HEK293 (cell line): ENCODE data around the gene MICAL3.

Experiments used
- CTCF ChIA-PET: fragments of 350-600 bp; formaldehyde crosslinking; extraction: SDS; loops from one replicate; lab custom pipeline; 2021; ENCODE audit warnings: antibody characterized with exemption; lab: Yijun Ruan, JAX
- POLR2A ChIA-PET: fragments of 300-600 bp; formaldehyde crosslinking; extraction: SDS; loops from one replicate; lab custom pipeline; 2020; ENCODE audit warnings: antibody characterized with exemption, inconsistent platforms; lab: Yijun Ruan, JAX
- H3K27ac ChIP-seq: fragments of 200-500 bp; sonication (Bioruptor generic); 2 replicates; pipeline ENCODE4 v1.5.1; 2014; ENCODE audit warnings: low read depth, low read length, control low read depth, inconsistent platforms; ENCODE audit errors: extremely low read depth
- H3K36me3 ChIP-seq, 2 experiments: fragments of 200-500 bp in 1 of 2; sonication (Bioruptor generic) in 1 of 2; 1 replicate in 1 of 2; 2 replicates in 1 of 2; pipeline ENCODE4 v1.5.1; 2014 to 2017; ENCODE audit warnings: inconsistent platforms in 2 of 2, low read length in 2 of 2; ENCODE audit not compliant: control insufficient read depth in 2 of 2, insufficient read depth in 1 of 2
- H3K4me1 ChIP-seq: fragments of 200-500 bp; sonication (Bioruptor generic); 2 replicates; pipeline ENCODE4 v1.5.1; 2014; ENCODE audit warnings: mild to moderate bottlenecking, low read length, inconsistent platforms; ENCODE audit not compliant: control insufficient read depth, insufficient read depth
- H3K4me3 ChIP-seq: 2 replicates; pipeline ENCODE4 v1.5.1; 2011; ENCODE audit warnings: low read depth, mild to moderate bottlenecking, control low read depth, low read length, moderate library complexity
- H3K9me3 ChIP-seq: fragments of 200-500 bp; sonication (Bioruptor generic); 2 replicates; pipeline ENCODE4 v1.5.1; 2014; ENCODE audit warnings: low read depth, low read length, inconsistent platforms; ENCODE audit not compliant: control insufficient read depth, insufficient read depth
- CTCF ChIP-seq: fragments of 450-650 bp; formaldehyde crosslinking; IDR thresholded peaks from 2 replicates; pipeline ENCODE4 v1.5.1; 2016; ENCODE audit warnings: missing biosample characterization, missing genetic modification characterization
- GLIS1 ChIP-seq: fragments of 450-650 bp; formaldehyde crosslinking; IDR thresholded peaks from 2 replicates; pipeline ENCODE4 v1.5.1; 2016; ENCODE audit warnings: missing biosample characterization, missing genetic modification characterization
- INSM2 ChIP-seq: fragments of 450-650 bp; formaldehyde crosslinking; IDR thresholded peaks from 2 replicates; pipeline ENCODE4 v1.5.1; 2016; ENCODE audit warnings: missing biosample characterization, missing genetic modification characterization
- KLF10 ChIP-seq: fragments of 450-650 bp; IDR thresholded peaks from 2 replicates; pipeline ENCODE4 v1.5.1; 2018; ENCODE audit warnings: missing biosample characterization, mild to moderate bottlenecking, missing genetic modification characterization
- OVOL3 ChIP-seq: fragments of 450-650 bp; formaldehyde crosslinking; IDR thresholded peaks from 2 replicates; pipeline ENCODE4 v1.5.1; 2016; ENCODE audit warnings: missing biosample characterization, missing genetic modification characterization
- PRDM1 ChIP-seq: fragments of 450-650 bp; formaldehyde crosslinking; IDR thresholded peaks from 2 replicates; pipeline ENCODE4; 2016; ENCODE audit warnings: missing biosample characterization, missing genetic modification characterization
- SETDB1 ChIP-seq: IDR thresholded peaks from one replicate; pipeline ENCODE4 v1.6.1; 2017; ENCODE audit warnings: mild to moderate bottlenecking, low read length, moderate library complexity, mixed read lengths; ENCODE audit not compliant: insufficient read length
- ZFP41 ChIP-seq: fragments of 450-650 bp; formaldehyde crosslinking; IDR thresholded peaks from 2 replicates; pipeline ENCODE4 v1.5.1; 2016; ENCODE audit warnings: missing biosample characterization, missing genetic modification characterization, borderline replicate concordance
- ZIC2 ChIP-seq: fragments of 450-650 bp; formaldehyde crosslinking; IDR thresholded peaks from 2 replicates; pipeline ENCODE4 v1.5.1; 2016; ENCODE audit warnings: missing biosample characterization, missing genetic modification characterization
- ZNF155 ChIP-seq: fragments of 450-650 bp; formaldehyde crosslinking; IDR thresholded peaks from 2 replicates; pipeline ENCODE4 v1.5.1; 2016; ENCODE audit warnings: missing biosample characterization, missing genetic modification characterization
- ZNF16 ChIP-seq: fragments of 450-650 bp; formaldehyde crosslinking; IDR thresholded peaks from 2 replicates; pipeline ENCODE4 v1.5.1; 2016; ENCODE audit warnings: low read depth, missing biosample characterization, missing genetic modification characterization
- ZNF354C ChIP-seq: fragments of 450-650 bp; formaldehyde crosslinking; IDR thresholded peaks from 2 replicates; pipeline ENCODE4 v1.5.1; 2016; ENCODE audit warnings: missing biosample characterization, missing genetic modification characterization, low read depth, borderline replicate concordance
- ZNF404 ChIP-seq: fragments of 450-650 bp; formaldehyde crosslinking; IDR thresholded peaks from 2 replicates; pipeline ENCODE4 v1.5.1; 2017; ENCODE audit warnings: missing biosample characterization, missing genetic modification characterization
- ZNF433 ChIP-seq: fragments of 450-650 bp; formaldehyde crosslinking; IDR thresholded peaks from 2 replicates; pipeline ENCODE4 v1.5.1; 2016; ENCODE audit warnings: missing biosample characterization, missing genetic modification characterization, low read depth
- ZNF501 ChIP-seq: fragments of 450-650 bp; formaldehyde crosslinking; IDR thresholded peaks from 2 replicates; pipeline ENCODE4 v1.5.1; 2016; ENCODE audit warnings: missing biosample characterization, missing genetic modification characterization
- ZNF560 ChIP-seq: fragments of 450-650 bp; formaldehyde crosslinking; IDR thresholded peaks from 2 replicates; pipeline ENCODE4 v1.5.1; 2017; ENCODE audit warnings: missing biosample characterization, missing genetic modification characterization, borderline replicate concordance
- ZNF626 ChIP-seq: fragments of 450-650 bp; sonication (Bioruptor Pico); formaldehyde crosslinking; IDR thresholded peaks from 2 replicates; pipeline ENCODE4 v1.5.1; 2018; ENCODE audit warnings: missing biosample characterization, missing genetic modification characterization, inconsistent platforms
- ZNF654 ChIP-seq: fragments of 450-650 bp; formaldehyde crosslinking; IDR thresholded peaks from 2 replicates; pipeline ENCODE4 v1.5.1; 2016; ENCODE audit warnings: low read depth, missing biosample characterization, missing genetic modification characterization
- ZNF677 ChIP-seq: fragments of 450-650 bp; IDR thresholded peaks from 2 replicates; pipeline ENCODE4 v1.5.0; 2018; ENCODE audit warnings: missing biosample characterization, mild to moderate bottlenecking, missing genetic modification characterization, moderate library complexity
- ZNF791 ChIP-seq: fragments of 450-650 bp; formaldehyde crosslinking; IDR thresholded peaks from 2 replicates; pipeline ENCODE4 v1.5.1; 2016; ENCODE audit warnings: missing biosample characterization, missing genetic modification characterization
- ZSCAN18 ChIP-seq: fragments of 450-650 bp; formaldehyde crosslinking; IDR thresholded peaks from 2 replicates; pipeline ENCODE4 v1.5.1; 2016; ENCODE audit warnings: missing biosample characterization, missing genetic modification characterization
- ZSCAN4 ChIP-seq: fragments of 450-650 bp; formaldehyde crosslinking; IDR thresholded peaks from 2 replicates; pipeline ENCODE4 v1.5.1; 2017; ENCODE audit warnings: missing biosample characterization, missing genetic modification characterization
- TF ChIP-seq, protein P1 (sequence below): IDR thresholded peaks from 2 replicates; pipeline ENCODE4 v1.6.1; 2011; ENCODE audit warnings: mild to moderate bottlenecking, low read depth, low read length, borderline replicate concordance
- TF ChIP-seq, protein P2 (sequence below): fragments of 450-650 bp; formaldehyde crosslinking; optimal IDR thresholded peaks from 2 replicates; pipeline ENCODE3; 2016; ENCODE audit warnings: missing biosample characterization, mild to moderate bottlenecking, missing genetic modification characterization
- TF ChIP-seq, protein P3 (sequence below): fragments of 450-650 bp; formaldehyde crosslinking; IDR thresholded peaks from 2 replicates; pipeline ENCODE4 v1.5.1; 2016; ENCODE audit warnings: missing biosample characterization, missing genetic modification characterization

MICAL3 gene

GRCh38 chr22:18059473-18059872 lies 35.1 kb upstream of the MICAL3 start (continued):
- TF ChIP-seq ZSCAN18 (tag by site-specific recombination) (no peak), ZNF404 (tag by site-specific recombination) (no peak), ZNF354C (tag by site-specific recombination) (no peak), GLIS1 (tag by site-specific recombination) (no peak), OVOL3 (tag by site-specific recombination) (no peak), ZNF16 (tag by site-specific recombination) (no peak), ZNF501 (no peak), ZSCAN4 (no peak), ZNF677 (tag by site-specific recombination) (no peak)

GRCh38 chr22:18059094-18059417 lies 34.7 kb upstream of the MICAL3 start:
- Histone ChIP-seq H3K4me1 (peaks cover 24% of the 10 kb centered on the region), H3K9me3 (no peaks in the 10 kb centered on the region), H3K36me3 (no peaks in the 10 kb centered on the region), H3K27ac (no peak overlapping the region), H3K4me3 (no peak overlapping the region)
- ChIA-PET CTCF (interaction anchor here (0.6 to 5.3 kb wide), 5 partner anchors 9 to 63 kb away, joined by 3 to 34 read pairs (median 5); no protein-coding TSS in a partner anchor), POLR2A (no interaction called here)
- no peak for TF ChIP-seq PRDM1 (tag by site-specific recombination)
- no peak for TF ChIP-seq ZNF433 (tag by site-specific recombination)
- TF ChIP-seq SETDB1, result no peak
- TF ChIP-seq, protein P1, sequence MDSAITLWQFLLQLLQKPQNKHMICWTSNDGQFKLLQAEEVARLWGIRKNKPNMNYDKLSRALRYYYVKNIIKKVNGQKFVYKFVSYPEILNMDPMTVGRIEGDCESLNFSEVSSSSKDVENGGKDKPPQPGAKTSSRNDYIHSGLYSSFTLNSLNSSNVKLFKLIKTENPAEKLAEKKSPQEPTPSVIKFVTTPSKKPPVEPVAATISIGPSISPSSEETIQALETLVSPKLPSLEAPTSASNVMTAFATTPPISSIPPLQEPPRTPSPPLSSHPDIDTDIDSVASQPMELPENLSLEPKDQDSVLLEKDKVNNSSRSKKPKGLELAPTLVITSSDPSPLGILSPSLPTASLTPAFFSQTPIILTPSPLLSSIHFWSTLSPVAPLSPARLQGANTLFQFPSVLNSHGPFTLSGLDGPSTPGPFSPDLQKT, result no peak
- TF ChIP-seq ZNF791, result no peak
- no peak for TF ChIP-seq ZFP41 (tag by site-specific recombination)
- TF ChIP-seq CTCF (tag by site-specific recombination), result no peak
- TF ChIP-seq INSM2 (tag by site-specific recombination), result no peak
- TF ChIP-seq, protein P2, sequence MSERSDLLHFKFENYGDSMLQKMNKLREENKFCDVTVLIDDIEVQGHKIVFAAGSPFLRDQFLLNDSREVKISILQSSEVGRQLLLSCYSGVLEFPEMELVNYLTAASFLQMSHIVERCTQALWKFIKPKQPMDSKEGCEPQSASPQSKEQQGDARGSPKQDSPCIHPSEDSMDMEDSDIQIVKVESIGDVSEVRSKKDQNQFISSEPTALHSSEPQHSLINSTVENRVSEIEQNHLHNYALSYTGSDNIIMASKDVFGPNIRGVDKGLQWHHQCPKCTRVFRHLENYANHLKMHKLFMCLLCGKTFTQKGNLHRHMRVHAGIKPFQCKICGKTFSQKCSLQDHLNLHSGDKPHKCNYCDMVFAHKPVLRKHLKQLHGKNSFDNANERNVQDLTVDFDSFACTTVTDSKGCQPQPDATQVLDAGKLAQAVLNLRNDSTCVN (tag by site-specific recombination), result no peak
- TF ChIP-seq ZNF560 (tag by site-specific recombination), result no peak
- TF ChIP-seq ZIC2 (tag by site-specific recombination), result no peak
- TF ChIP-seq, protein P3, sequence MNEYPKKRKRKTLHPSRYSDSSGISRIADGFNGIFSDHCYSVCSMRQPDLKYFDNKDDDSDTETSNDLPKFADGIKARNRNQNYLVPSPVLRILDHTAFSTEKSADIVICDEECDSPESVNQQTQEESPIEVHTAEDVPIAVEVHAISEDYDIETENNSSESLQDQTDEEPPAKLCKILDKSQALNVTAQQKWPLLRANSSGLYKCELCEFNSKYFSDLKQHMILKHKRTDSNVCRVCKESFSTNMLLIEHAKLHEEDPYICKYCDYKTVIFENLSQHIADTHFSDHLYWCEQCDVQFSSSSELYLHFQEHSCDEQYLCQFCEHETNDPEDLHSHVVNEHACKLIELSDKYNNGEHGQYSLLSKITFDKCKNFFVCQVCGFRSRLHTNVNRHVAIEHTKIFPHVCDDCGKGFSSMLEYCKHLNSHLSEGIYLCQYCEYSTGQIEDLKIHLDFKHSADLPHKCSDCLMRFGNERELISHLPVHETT (tag by site-specific recombination), result no peak
- no peak for TF ChIP-seq KLF10
- TF ChIP-seq ZNF155 (tag by site-specific recombination), result no peak
- TF ChIP-seq ZNF626 (tag by site-specific recombination), result no peak
- no peak for TF ChIP-seq ZNF654 (tag by site-specific recombination)
